ENCODE results near the gene MRPS14.

- TF ChIP-seq, protein P1, sequence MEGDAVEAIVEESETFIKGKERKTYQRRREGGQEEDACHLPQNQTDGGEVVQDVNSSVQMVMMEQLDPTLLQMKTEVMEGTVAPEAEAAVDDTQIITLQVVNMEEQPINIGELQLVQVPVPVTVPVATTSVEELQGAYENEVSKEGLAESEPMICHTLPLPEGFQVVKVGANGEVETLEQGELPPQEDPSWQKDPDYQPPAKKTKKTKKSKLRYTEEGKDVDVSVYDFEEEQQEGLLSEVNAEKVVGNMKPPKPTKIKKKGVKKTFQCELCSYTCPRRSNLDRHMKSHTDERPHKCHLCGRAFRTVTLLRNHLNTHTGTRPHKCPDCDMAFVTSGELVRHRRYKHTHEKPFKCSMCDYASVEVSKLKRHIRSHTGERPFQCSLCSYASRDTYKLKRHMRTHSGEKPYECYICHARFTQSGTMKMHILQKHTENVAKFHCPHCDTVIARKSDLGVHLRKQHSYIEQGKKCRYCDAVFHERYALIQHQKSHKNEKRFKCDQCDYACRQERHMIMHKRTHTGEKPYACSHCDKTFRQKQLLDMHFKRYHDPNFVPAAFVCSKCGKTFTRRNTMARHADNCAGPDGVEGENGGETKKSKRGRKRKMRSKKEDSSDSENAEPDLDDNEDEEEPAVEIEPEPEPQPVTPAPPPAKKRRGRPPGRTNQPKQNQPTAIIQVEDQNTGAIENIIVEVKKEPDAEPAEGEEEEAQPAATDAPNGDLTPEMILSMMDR (IDR thresholded peaks at IDR 0.05) = no peak
- no peak for TF ChIP-seq POLR2AphosphoS5 (IDR thresholded peaks at IDR 0.05; ENCODE audit: low read depth, low read length)
Measured at GRCh38 chr1:175002910-175003517, 20.2 kb downstream of the MRPS14 start.

Data from Panc1 (cell line).